Adrenal gland (tissue), 5 donors: Measurements from ENCODE around the gene JAM3.

Experiments
- POLR2A ChIP-seq, 2 donors: fragments of 450-650 bp; IDR thresholded peaks; one replicate each; pipeline ENCODE4 v1.6.1; 2017; ENCODE audit warnings: antibody characterized with exemption in 2 of 2, mild to moderate bottlenecking in 2 of 2, moderate library complexity in 1 of 2
- TF ChIP-seq, protein P1 (sequence below), 6 experiments: fragments of 450-650 bp in 4 of 6; fragments of 200-600 bp in 2 of 6; sonication (generic) in 1 of 6; IDR thresholded peaks; 1 replicate in 5 of 6; 2 replicates in 1 of 6; pipeline versions ENCODE4 v1.5.1 to v1.8.0; 2016 to 2021; ENCODE audit warnings: antibody characterized with exemption in 6 of 6, mild to moderate bottlenecking in 2 of 6, moderate library complexity in 1 of 6
- donor health status: DM: no; HTN: no; CAD: no.

DNA sequence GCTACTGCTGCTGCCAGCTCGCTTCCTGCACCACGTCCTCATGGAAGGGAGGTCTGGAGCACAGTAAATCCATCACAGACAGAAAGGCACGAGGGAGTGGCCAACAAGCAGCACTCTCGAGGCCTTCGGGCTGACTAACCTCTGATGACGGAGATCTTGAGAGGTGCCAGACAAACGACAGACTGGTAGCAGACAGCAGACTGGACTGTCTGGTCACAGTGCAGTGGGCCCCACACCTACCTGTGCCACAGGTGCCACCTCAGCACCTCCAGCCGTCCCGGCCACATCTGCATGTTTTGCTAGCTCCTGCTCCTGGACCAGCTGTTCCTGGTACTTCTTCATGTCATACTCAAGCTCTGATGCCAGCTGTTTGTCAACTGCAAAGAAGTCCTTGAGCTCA is 90.8 kb downstream of the JAM3 start:
- TF ChIP-seq, protein P1, sequence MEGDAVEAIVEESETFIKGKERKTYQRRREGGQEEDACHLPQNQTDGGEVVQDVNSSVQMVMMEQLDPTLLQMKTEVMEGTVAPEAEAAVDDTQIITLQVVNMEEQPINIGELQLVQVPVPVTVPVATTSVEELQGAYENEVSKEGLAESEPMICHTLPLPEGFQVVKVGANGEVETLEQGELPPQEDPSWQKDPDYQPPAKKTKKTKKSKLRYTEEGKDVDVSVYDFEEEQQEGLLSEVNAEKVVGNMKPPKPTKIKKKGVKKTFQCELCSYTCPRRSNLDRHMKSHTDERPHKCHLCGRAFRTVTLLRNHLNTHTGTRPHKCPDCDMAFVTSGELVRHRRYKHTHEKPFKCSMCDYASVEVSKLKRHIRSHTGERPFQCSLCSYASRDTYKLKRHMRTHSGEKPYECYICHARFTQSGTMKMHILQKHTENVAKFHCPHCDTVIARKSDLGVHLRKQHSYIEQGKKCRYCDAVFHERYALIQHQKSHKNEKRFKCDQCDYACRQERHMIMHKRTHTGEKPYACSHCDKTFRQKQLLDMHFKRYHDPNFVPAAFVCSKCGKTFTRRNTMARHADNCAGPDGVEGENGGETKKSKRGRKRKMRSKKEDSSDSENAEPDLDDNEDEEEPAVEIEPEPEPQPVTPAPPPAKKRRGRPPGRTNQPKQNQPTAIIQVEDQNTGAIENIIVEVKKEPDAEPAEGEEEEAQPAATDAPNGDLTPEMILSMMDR (IDR thresholded peaks at IDR 0.05) = no peak
- TF ChIP-seq POLR2A (IDR thresholded peaks at IDR 0.05) = no peak
